HEK293T (cell line): ENCODE results near the gene HEBP2.

Experiments used
- BHLHE40 ChIP-seq: fragments of 450-650 bp; IDR thresholded peaks from 2 replicates; pipeline ENCODE4 v1.6.1; 2016; ENCODE audit warnings: mild to moderate bottlenecking, moderate library complexity, borderline replicate concordance
- ELF4 ChIP-seq: fragments of 450-650 bp; IDR thresholded peaks from 2 replicates; pipeline ENCODE4 v1.6.1; 2017; ENCODE audit warnings: antibody characterized with exemption
- FOXA1 ChIP-seq: fragments of 450-650 bp; IDR thresholded peaks from 2 replicates; pipeline ENCODE4 v1.6.1; 2016; ENCODE audit warnings: mild to moderate bottlenecking
- FOXM1 ChIP-seq: fragments of 450-650 bp; IDR thresholded peaks from 2 replicates; pipeline ENCODE4 v1.6.1; 2017; ENCODE audit warnings: mild to moderate bottlenecking, borderline replicate concordance
- LEF1 ChIP-seq: fragments of 450-650 bp; IDR thresholded peaks from 2 replicates; pipeline ENCODE4 v1.6.1; 2017; ENCODE audit warnings: mild to moderate bottlenecking, borderline replicate concordance
- NFRKB ChIP-seq: fragments of 450-650 bp; IDR thresholded peaks from 2 replicates; pipeline ENCODE4 v1.6.1; 2016; ENCODE audit warnings: mild to moderate bottlenecking, moderate library complexity
- SP1 ChIP-seq: fragments of 450-650 bp; IDR thresholded peaks from 2 replicates; pipeline ENCODE4 v1.6.1; 2017
- SUZ12 ChIP-seq: fragments of 450-650 bp; IDR thresholded peaks from 2 replicates; pipeline ENCODE4 v1.6.1; 2016; ENCODE audit warnings: mild to moderate bottlenecking
- ZNF384 ChIP-seq: fragments of 450-650 bp; IDR thresholded peaks from 2 replicates; pipeline ENCODE4 v1.6.1; 2016
- TF ChIP-seq, protein P1 (sequence below): fragments of 450-650 bp; IDR thresholded peaks from 2 replicates; pipeline ENCODE4 v1.6.1; 2016

DNA sequence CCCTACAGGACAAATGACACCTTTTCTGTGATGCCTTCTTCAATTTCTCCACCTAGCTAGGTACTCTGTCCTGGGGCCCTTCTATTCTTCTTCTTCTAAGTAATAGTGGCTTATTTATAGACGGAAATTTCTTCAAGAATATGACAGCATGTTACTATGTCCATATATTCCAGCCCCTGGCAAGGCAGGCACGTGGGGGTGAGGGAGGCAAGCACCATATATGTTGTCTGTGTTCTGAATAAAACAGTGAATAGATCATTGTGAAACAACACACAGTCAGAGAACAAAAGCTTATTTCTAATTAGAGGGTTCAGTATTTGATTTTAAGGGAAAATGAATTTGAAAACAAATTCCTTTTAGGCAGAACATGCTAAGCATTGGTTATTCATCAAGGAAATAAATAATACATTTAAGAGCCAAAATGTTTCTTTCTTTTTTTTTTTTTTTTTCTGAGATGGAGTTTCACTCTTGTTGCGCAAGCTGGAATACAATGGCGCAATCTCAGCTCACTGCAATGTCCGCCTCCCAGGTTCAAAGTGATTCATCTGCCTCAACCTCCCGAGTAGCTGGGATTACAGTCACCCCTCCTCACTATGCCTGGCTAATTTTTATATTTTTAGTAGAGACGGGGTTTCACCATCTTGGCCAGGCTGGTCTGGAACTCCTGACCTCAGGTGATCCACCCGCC lies 6.2 kb downstream of the HEBP2 start:
- no peak for TF ChIP-seq FOXM1
- no peak for TF ChIP-seq SUZ12
- TF ChIP-seq ELF4: no peak
- no peak for TF ChIP-seq NFRKB
- TF ChIP-seq FOXA1: no peak
- TF ChIP-seq BHLHE40: no peak
- TF ChIP-seq, protein P1, sequence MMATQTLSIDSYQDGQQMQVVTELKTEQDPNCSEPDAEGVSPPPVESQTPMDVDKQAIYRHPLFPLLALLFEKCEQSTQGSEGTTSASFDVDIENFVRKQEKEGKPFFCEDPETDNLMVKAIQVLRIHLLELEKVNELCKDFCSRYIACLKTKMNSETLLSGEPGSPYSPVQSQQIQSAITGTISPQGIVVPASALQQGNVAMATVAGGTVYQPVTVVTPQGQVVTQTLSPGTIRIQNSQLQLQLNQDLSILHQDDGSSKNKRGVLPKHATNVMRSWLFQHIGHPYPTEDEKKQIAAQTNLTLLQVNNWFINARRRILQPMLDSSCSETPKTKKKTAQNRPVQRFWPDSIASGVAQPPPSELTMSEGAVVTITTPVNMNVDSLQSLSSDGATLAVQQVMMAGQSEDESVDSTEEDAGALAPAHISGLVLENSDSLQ: no peak
- no peak for TF ChIP-seq ZNF384
- no peak for TF ChIP-seq SP1
- no peak for TF ChIP-seq LEF1
